Uterus (tissue), 2 donors: ENCODE data around the gene PRR3.

Experiments used
- POLR2A ChIP-seq, 2 donors: fragments of 450-650 bp; IDR thresholded peaks; one replicate each; pipeline ENCODE4 v1.6.1; 2016; ENCODE audit warnings: antibody characterized with exemption in 2 of 2, mild to moderate bottlenecking in 1 of 2, moderate library complexity in 1 of 2
- TF ChIP-seq, protein P1 (sequence below), 4 experiments: fragments of 200-600 bp in 2 of 4; fragments of 450-650 bp in 2 of 4; sonication (generic) in 2 of 4; IDR thresholded peaks; one replicate each; pipeline ENCODE4 v1.5.1; 2016 to 2019; ENCODE audit warnings: antibody characterized with exemption in 4 of 4, mild to moderate bottlenecking in 2 of 4, moderate library complexity in 1 of 4

DNA sequence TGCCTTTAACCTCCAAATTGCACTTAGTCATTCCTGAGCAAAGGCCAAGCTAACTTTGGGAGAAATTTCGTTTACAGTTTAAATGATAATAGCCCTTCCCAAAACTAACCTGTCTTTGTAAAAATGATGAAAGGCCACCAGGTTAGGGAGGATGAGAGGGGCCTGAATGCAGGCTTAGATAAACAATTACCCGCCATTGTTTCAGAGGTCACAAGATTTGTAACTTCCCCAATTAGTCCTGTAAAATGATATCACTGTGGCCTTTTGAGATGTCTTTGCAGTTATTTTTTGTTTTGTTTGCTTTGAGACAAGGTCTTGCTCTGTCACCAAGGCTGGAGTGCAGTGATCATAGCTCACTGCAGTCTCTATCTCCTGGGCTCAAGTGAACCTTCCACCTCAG lies 27.1 kb upstream of the PRR3 start:
- TF ChIP-seq, protein P1, sequence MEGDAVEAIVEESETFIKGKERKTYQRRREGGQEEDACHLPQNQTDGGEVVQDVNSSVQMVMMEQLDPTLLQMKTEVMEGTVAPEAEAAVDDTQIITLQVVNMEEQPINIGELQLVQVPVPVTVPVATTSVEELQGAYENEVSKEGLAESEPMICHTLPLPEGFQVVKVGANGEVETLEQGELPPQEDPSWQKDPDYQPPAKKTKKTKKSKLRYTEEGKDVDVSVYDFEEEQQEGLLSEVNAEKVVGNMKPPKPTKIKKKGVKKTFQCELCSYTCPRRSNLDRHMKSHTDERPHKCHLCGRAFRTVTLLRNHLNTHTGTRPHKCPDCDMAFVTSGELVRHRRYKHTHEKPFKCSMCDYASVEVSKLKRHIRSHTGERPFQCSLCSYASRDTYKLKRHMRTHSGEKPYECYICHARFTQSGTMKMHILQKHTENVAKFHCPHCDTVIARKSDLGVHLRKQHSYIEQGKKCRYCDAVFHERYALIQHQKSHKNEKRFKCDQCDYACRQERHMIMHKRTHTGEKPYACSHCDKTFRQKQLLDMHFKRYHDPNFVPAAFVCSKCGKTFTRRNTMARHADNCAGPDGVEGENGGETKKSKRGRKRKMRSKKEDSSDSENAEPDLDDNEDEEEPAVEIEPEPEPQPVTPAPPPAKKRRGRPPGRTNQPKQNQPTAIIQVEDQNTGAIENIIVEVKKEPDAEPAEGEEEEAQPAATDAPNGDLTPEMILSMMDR (IDR thresholded peaks at IDR 0.05): no peak
- TF ChIP-seq POLR2A (IDR thresholded peaks at IDR 0.05): no peak
